ENCODE measurements around the gene HMGB1. TPM values are rescaled to one million over a fixed set of nuclear protein-coding genes. Genes with fewer than 3 reads are reported as not detected.
"Not testable (repeated sequence)": the region's sequence is repeated elsewhere in the genome, so short reads cannot be mapped to it uniquely, and the experiment has no call there.

HMGB1 gene
- total and polyA plus RNA-seq, 3 experiments from 2014 or later = 642 to 729 (median 694) TPM

- no peak for DNase-seq
- Mint-ChIP-seq H3K4me3 (no peak overlapping the region), H3K27ac (no peak overlapping the region), H3K36me3 (no peaks in the 10 kb centered on the region), H3K27me3 (peaks cover 3 to 4% of the 10 kb centered on the region in 2 donors), H3K4me1 (no peaks in the 10 kb centered on the region), H3K9me3 (no peaks in the 10 kb centered on the region)
- CTCF ChIA-PET = interaction anchor here (1.7 kb wide), 1 partner anchor 13 kb away, joined by 5 read pairs; no protein-coding TSS in a partner anchor
- no peaks in the 10 kb centered on the region for H3K27me3 ChIP-seq (ENCODE audit: insufficient read depth, low read length, poor library complexity, severe bottlenecking)
- POLR2A ChIA-PET = no interaction called here
- no peak overlapping the region for H3K27ac ChIP-seq (ENCODE audit: low read depth, low read length)
- H3K9me3 ChIP-seq (ENCODE audit: low read length) = no peaks in the 10 kb centered on the region
- H3K4me1 ChIP-seq (ENCODE audit: insufficient read depth, low read length) = no peaks in the 10 kb centered on the region
- H3K4me3 ChIP-seq (ENCODE audit: low read length) = no peak overlapping the region
- H3K36me3 ChIP-seq (ENCODE audit: insufficient read depth, low read length) = no peaks in the 10 kb centered on the region
These were observed 15.7 kb downstream of the HMGB1 start for GRCh38 chr13:30450066-30450465.

GRCh38 chr13:30448441-30448840 lies 17.3 kb downstream of the HMGB1 start:
- H3K4me1 Mint-ChIP-seq = no peaks in the 10 kb centered on the region

GRCh38 chr13:30446126-30446500 lies 19.6 kb downstream of the HMGB1 start:
- H3K9me3 Mint-ChIP-seq = no peaks in the 10 kb centered on the region
- no peaks in the 10 kb centered on the region for H3K36me3 ChIP-seq (ENCODE audit: insufficient read depth, low read length)
- no peak overlapping the region for H3K4me3 Mint-ChIP-seq
- H3K4me1 Mint-ChIP-seq = peaks cover under 1 to 4% (median 2%) of the 10 kb centered on the region in 3 donors
- no peaks in the 10 kb centered on the region for H3K4me1 ChIP-seq (ENCODE audit: insufficient read depth, low read length)
- H3K27me3 ChIP-seq (ENCODE audit: insufficient read depth, low read length, poor library complexity, severe bottlenecking) = no peaks in the 10 kb centered on the region
- no peak overlapping the region for H3K27ac Mint-ChIP-seq
- DNase-seq = no peak
- H3K27me3 Mint-ChIP-seq = peaks cover 4 to 6% of the 10 kb centered on the region in 2 donors
- H3K36me3 Mint-ChIP-seq = peaks cover 0 to 3% (median 2%) of the 10 kb centered on the region in 3 donors
- H3K27ac ChIP-seq (ENCODE audit: low read depth, low read length) = no peak overlapping the region
- POLR2A ChIA-PET = no interaction called here
- no peak overlapping the region for H3K4me3 ChIP-seq (ENCODE audit: low read length)
- H3K9me3 ChIP-seq (ENCODE audit: low read length) = no peaks in the 10 kb centered on the region
- CTCF ChIA-PET = no interaction called here

More at GRCh38 chr13:30448441-30448840, 17.3 kb downstream of the HMGB1 start:
- Mint-ChIP-seq H3K36me3 (no peaks in the 10 kb centered on the region), H3K9me3 (no peaks in the 10 kb centered on the region), H3K27ac (no peak overlapping the region), H3K4me3 (no peak overlapping the region), H3K27me3 (peaks cover 4 to 6% of the 10 kb centered on the region in 2 donors)
- no peaks in the 10 kb centered on the region for H3K27me3 ChIP-seq (ENCODE audit: insufficient read depth, low read length, poor library complexity, severe bottlenecking)
- CTCF ChIA-PET = interaction anchor here (1.2 to 1.7 kb wide), 2 partner anchors 14 to 41 kb away, joined by 3 to 5 read pairs; no protein-coding TSS in a partner anchor
- H3K9me3 ChIP-seq (ENCODE audit: low read length) = no peaks in the 10 kb centered on the region
- POLR2A ChIA-PET = interaction anchor here (0.7 kb wide), 1 partner anchor 22 kb away, joined by 3 read pairs; no protein-coding TSS in a partner anchor
- DNase-seq = no peak
- no peaks in the 10 kb centered on the region for H3K36me3 ChIP-seq (ENCODE audit: insufficient read depth, low read length)
- no peaks in the 10 kb centered on the region for H3K4me1 ChIP-seq (ENCODE audit: insufficient read depth, low read length)
- no peak overlapping the region for H3K27ac ChIP-seq (ENCODE audit: low read depth, low read length)
- no peak overlapping the region for H3K4me3 ChIP-seq (ENCODE audit: low read length)

- H3K4me3 Mint-ChIP-seq = no peak overlapping the region
- H3K9me3 Mint-ChIP-seq = no peaks in the 10 kb centered on the region
- Histone ChIP-seq H3K4me1 (ENCODE audit: insufficient read depth, low read length) (no peaks in the 10 kb centered on the region), H3K27ac (ENCODE audit: low read depth, low read length) (no peak overlapping the region), H3K4me3 (ENCODE audit: low read length) (no peak overlapping the region), H3K27me3 (ENCODE audit: insufficient read depth, low read length, poor library complexity, severe bottlenecking) (no peaks in the 10 kb centered on the region), H3K36me3 (ENCODE audit: insufficient read depth, low read length) (no peaks in the 10 kb centered on the region), H3K9me3 (ENCODE audit: low read length) (no peaks in the 10 kb centered on the region)
- H3K36me3 Mint-ChIP-seq = peaks cover 0 to 3% (median 2%) of the 10 kb centered on the region in 3 donors
- POLR2A ChIA-PET = no interaction called here
- CTCF ChIA-PET = no interaction called here
- DNase-seq = no peak
- H3K27ac Mint-ChIP-seq = no peak overlapping the region
- H3K27me3 Mint-ChIP-seq = peaks cover 4 to 6% of the 10 kb centered on the region in 2 donors
- peaks cover 3 to 5% (median 5%) of the 10 kb centered on the region in 3 donors for H3K4me1 Mint-ChIP-seq
These were observed 21.8 kb downstream of the HMGB1 start for GRCh38 chr13:30443957-30444404.

GRCh38 chr13:30443491-30443890 lies 22.2 kb downstream of the HMGB1 start:
- CTCF ChIA-PET = not testable (repeated sequence)

GRCh38 chr13:30442926-30443325 lies 22.8 kb downstream of the HMGB1 start:
- H3K4me3 Mint-ChIP-seq = peak overlapping the region in 1 of 7 donors; percentile 48
- H3K9me3 Mint-ChIP-seq = no peaks in the 10 kb centered on the region
- no peak overlapping the region for H3K4me3 ChIP-seq (ENCODE audit: low read length)
- DNase-seq = no peak
- CTCF ChIA-PET = interaction anchor here (0.6 to 1.6 kb wide), 4 partner anchors 12 to 560 kb away, joined by 3 to 6 read pairs (median 4); no protein-coding TSS in a partner anchor
- peaks cover 6 to 8% of the 10 kb centered on the region in 2 donors for H3K27me3 Mint-ChIP-seq
- POLR2A ChIA-PET = interaction anchor here (0.7 kb wide), 1 partner anchor 191 kb away, joined by 4 read pairs; no protein-coding TSS in a partner anchor
- no peaks in the 10 kb centered on the region for H3K9me3 ChIP-seq (ENCODE audit: low read length)
- H3K27ac ChIP-seq (ENCODE audit: low read depth, low read length) = no peak overlapping the region
- no peaks in the 10 kb centered on the region for H3K36me3 ChIP-seq (ENCODE audit: insufficient read depth, low read length)
- H3K36me3 Mint-ChIP-seq = peaks cover 0 to 3% (median 2%) of the 10 kb centered on the region in 3 donors
- no peaks in the 10 kb centered on the region for H3K4me1 ChIP-seq (ENCODE audit: insufficient read depth, low read length)
- peak overlapping the region in 1 of 8 donors; percentile 84 for H3K27ac Mint-ChIP-seq
- H3K27me3 ChIP-seq (ENCODE audit: insufficient read depth, low read length, poor library complexity, severe bottlenecking) = no peaks in the 10 kb centered on the region
- H3K4me1 Mint-ChIP-seq = peaks cover 3 to 5% (median 5%) of the 10 kb centered on the region in 3 donors

More at GRCh38 chr13:30443491-30443890, 22.2 kb downstream of the HMGB1 start:
- POLR2A ChIA-PET; DNase-seq; H3K4me1 Mint-ChIP-seq; H3K36me3 ChIP-seq (ENCODE audit: insufficient read depth, low read length); H3K4me3 ChIP-seq (ENCODE audit: low read length); H3K27me3 Mint-ChIP-seq; H3K27ac ChIP-seq (ENCODE audit: low read depth, low read length); H3K36me3 Mint-ChIP-seq; H3K27ac Mint-ChIP-seq; H3K4me1 ChIP-seq (ENCODE audit: insufficient read depth, low read length); H3K4me3 Mint-ChIP-seq; H3K27me3 ChIP-seq (ENCODE audit: insufficient read depth, low read length, poor library complexity, severe bottlenecking); H3K9me3 ChIP-seq (ENCODE audit: low read length); H3K9me3 Mint-ChIP-seq: not testable (repeated sequence)

GRCh38 chr13:30440910-30441703 lies 24.6 kb downstream of the HMGB1 start:
- peaks cover 0 to 3% (median 2%) of the 10 kb centered on the region in 3 donors for H3K36me3 Mint-ChIP-seq
- H3K9me3 Mint-ChIP-seq = no peaks in the 10 kb centered on the region
- POLR2A ChIA-PET = no interaction called here
- peak overlapping the region in 1 of 8 donors; percentile 84 for H3K27ac Mint-ChIP-seq
- CTCF ChIA-PET = interaction anchor here (1.3 to 1.6 kb wide), 2 partner anchors 10 to 33 kb away, joined by 3 to 6 read pairs; no protein-coding TSS in a partner anchor
- Histone ChIP-seq H3K9me3 (ENCODE audit: low read length) (no peaks in the 10 kb centered on the region), H3K4me3 (ENCODE audit: low read length) (no peak overlapping the region), H3K36me3 (ENCODE audit: insufficient read depth, low read length) (no peaks in the 10 kb centered on the region), H3K4me1 (ENCODE audit: insufficient read depth, low read length) (no peaks in the 10 kb centered on the region), H3K27me3 (ENCODE audit: insufficient read depth, low read length, poor library complexity, severe bottlenecking) (no peaks in the 10 kb centered on the region), H3K27ac (ENCODE audit: low read depth, low read length) (no peak overlapping the region)
- H3K4me1 Mint-ChIP-seq = peaks cover 3 to 5% (median 5%) of the 10 kb centered on the region in 3 donors
- H3K27me3 Mint-ChIP-seq = peaks cover 5 to 6% of the 10 kb centered on the region in 2 donors
- no peak for DNase-seq
- no peak overlapping the region for H3K4me3 Mint-ChIP-seq

- ChIA-PET CTCF (interaction anchor here (1.2 kb wide), 1 partner anchor 24 kb away, joined by 3 read pairs; no protein-coding TSS in a partner anchor), POLR2A (no interaction called here)
- Mint-ChIP-seq H3K4me1 (peaks cover 3 to 5% (median 5%) of the 10 kb centered on the region in 3 donors), H3K36me3 (peaks cover 0 to 3% (median 2%) of the 10 kb centered on the region in 3 donors), H3K4me3 (no peak overlapping the region), H3K27ac (peak overlapping the region in 1 of 8 donors; percentile 75), H3K27me3 (peaks cover 0 to 4% of the 10 kb centered on the region in 2 donors), H3K9me3 (no peaks in the 10 kb centered on the region)
- Histone ChIP-seq H3K9me3 (ENCODE audit: low read length) (no peaks in the 10 kb centered on the region), H3K27me3 (ENCODE audit: insufficient read depth, low read length, poor library complexity, severe bottlenecking) (no peaks in the 10 kb centered on the region), H3K4me1 (ENCODE audit: insufficient read depth, low read length) (no peaks in the 10 kb centered on the region), H3K4me3 (ENCODE audit: low read length) (no peak overlapping the region), H3K27ac (ENCODE audit: low read depth, low read length) (no peak overlapping the region), H3K36me3 (ENCODE audit: insufficient read depth, low read length) (no peaks in the 10 kb centered on the region)
- DNase-seq = no peak
These were observed 27.4 kb downstream of the HMGB1 start for GRCh38 chr13:30438286-30438685.
